ENCODE data around the gene PSMC6.
A peak's percentile ranks its signal among the peaks of the same experiment; 100 is the strongest.

The PSMC6 gene

GRCh38 chr14:52700701-52701172, 6.3 kb upstream of the PSMC6 start:
- H3K4me3 ChIP-seq (ENCODE audit: insufficient read length, low read depth), result no peak overlapping the region
- H3K27me3 ChIP-seq (ENCODE audit: insufficient read depth, insufficient read length), result no peaks in the 10 kb centered on the region
- H3K4me1 ChIP-seq (ENCODE audit: insufficient read depth, insufficient read length), result no peaks in the 10 kb centered on the region
- no peak overlapping the region for H3K9ac ChIP-seq (ENCODE audit: insufficient read length, low read depth)
- H3K36me3 ChIP-seq (ENCODE audit: insufficient read depth, insufficient read length, low read length), result no peaks in the 10 kb centered on the region
- no peak for DNase-seq (ENCODE audit: low read depth, low spot score)
- TF ChIP-seq YY1 (IDR thresholded peaks at IDR 0.05; ENCODE audit: insufficient read depth, insufficient read length), result no peak
- H3K9me3 ChIP-seq (ENCODE audit: insufficient read depth, low read length), result no peaks in the 10 kb centered on the region

GRCh38 chr14:52701223-52701622, 5.8 kb upstream of the PSMC6 start:
- DNase-seq (ENCODE audit: low read depth, low spot score), result no peak
- Histone ChIP-seq H3K9me3 (ENCODE audit: insufficient read depth, low read length) (no peaks in the 10 kb centered on the region), H3K4me3 (ENCODE audit: insufficient read length, low read depth) (no peak overlapping the region), H3K27me3 (ENCODE audit: insufficient read depth, insufficient read length) (no peaks in the 10 kb centered on the region), H3K36me3 (ENCODE audit: insufficient read depth, insufficient read length, low read length) (no peaks in the 10 kb centered on the region), H3K9ac (ENCODE audit: insufficient read length, low read depth) (no peak overlapping the region), H3K4me1 (ENCODE audit: insufficient read depth, insufficient read length) (no peaks in the 10 kb centered on the region)
- TF ChIP-seq ZNF274 (IDR thresholded peaks at IDR 0.05; ENCODE audit: low read depth, low read length) (no peak), SUZ12 (IDR thresholded peaks at IDR 0.05; ENCODE audit: extremely low read depth, insufficient read depth, insufficient read length) (no peak), YY1 (IDR thresholded peaks at IDR 0.05; ENCODE audit: insufficient read depth, insufficient read length) (no peak)

- H3K36me3 ChIP-seq (ENCODE audit: insufficient read depth, insufficient read length, low read length), result peaks cover under 1% of the 10 kb centered on the region
- H3K9me3 ChIP-seq (ENCODE audit: insufficient read depth, low read length), result no peaks in the 10 kb centered on the region
- TF ChIP-seq SUZ12 (IDR thresholded peaks at IDR 0.05; ENCODE audit: extremely low read depth, insufficient read depth, insufficient read length), result no peak
- no peak for TF ChIP-seq ZNF274 (IDR thresholded peaks at IDR 0.05; ENCODE audit: low read depth, low read length)
- TF ChIP-seq YY1 (IDR thresholded peaks at IDR 0.05; ENCODE audit: insufficient read depth, insufficient read length), result no peak
- H3K4me3 ChIP-seq (ENCODE audit: insufficient read length, low read depth), result no peak overlapping the region
- H3K4me1 ChIP-seq (ENCODE audit: insufficient read depth, insufficient read length), result no peaks in the 10 kb centered on the region
- H3K27me3 ChIP-seq (ENCODE audit: insufficient read depth, insufficient read length), result no peaks in the 10 kb centered on the region
- DNase-seq (ENCODE audit: low read depth, low spot score), result no peak
- H3K9ac ChIP-seq (ENCODE audit: insufficient read length, low read depth), result no peak overlapping the region
These were observed 3.8 kb upstream of the PSMC6 start for GRCh38 chr14:52703225-52703624.

- Histone ChIP-seq H3K36me3 (ENCODE audit: insufficient read depth, insufficient read length, low read length) (peaks cover 5% of the 10 kb centered on the region), H3K4me3 (ENCODE audit: insufficient read length, low read depth) (no peak overlapping the region), H3K9me3 (ENCODE audit: insufficient read depth, low read length) (no peaks in the 10 kb centered on the region), H3K4me1 (ENCODE audit: insufficient read depth, insufficient read length) (no peaks in the 10 kb centered on the region), H3K27me3 (ENCODE audit: insufficient read depth, insufficient read length) (no peaks in the 10 kb centered on the region), H3K9ac (ENCODE audit: insufficient read length, low read depth) (no peak overlapping the region)
- DNase-seq (ENCODE audit: low read depth, low spot score), result no peak
- TF ChIP-seq ZNF274 (IDR thresholded peaks at IDR 0.05; ENCODE audit: low read depth, low read length) (no peak), SUZ12 (IDR thresholded peaks at IDR 0.05; ENCODE audit: extremely low read depth, insufficient read depth, insufficient read length) (no peak), YY1 (IDR thresholded peaks at IDR 0.05; ENCODE audit: insufficient read depth, insufficient read length) (no peak)
These were observed 3.3 kb upstream of the PSMC6 start for GRCh38 chr14:52703664-52704063.

- TF ChIP-seq SUZ12 (IDR thresholded peaks at IDR 0.05; ENCODE audit: extremely low read depth, insufficient read depth, insufficient read length) (no peak), ZNF274 (IDR thresholded peaks at IDR 0.05; ENCODE audit: low read depth, low read length) (no peak), YY1 (IDR thresholded peaks at IDR 0.05; ENCODE audit: insufficient read depth, insufficient read length) (no peak)
- Histone ChIP-seq H3K27me3 (ENCODE audit: insufficient read depth, insufficient read length) (no peaks in the 10 kb centered on the region), H3K9ac (ENCODE audit: insufficient read length, low read depth) (no peak overlapping the region), H3K36me3 (ENCODE audit: insufficient read depth, insufficient read length, low read length) (peaks cover 30% of the 10 kb centered on the region), H3K9me3 (ENCODE audit: insufficient read depth, low read length) (no peaks in the 10 kb centered on the region), H3K4me1 (ENCODE audit: insufficient read depth, insufficient read length) (no peaks in the 10 kb centered on the region), H3K4me3 (ENCODE audit: insufficient read length, low read depth) (peak overlapping the region; percentile 96)
- DNase-seq (ENCODE audit: low read depth, low spot score), result no peak
These were observed 714 bp upstream of the PSMC6 start for GRCh38 chr14:52706286-52706685.

GRCh38 chr14:52711666-52712065, 4.7 kb downstream of the PSMC6 start:
- no peaks in the 10 kb centered on the region for H3K9me3 ChIP-seq (ENCODE audit: insufficient read depth, low read length)
- no peaks in the 10 kb centered on the region for H3K4me1 ChIP-seq (ENCODE audit: insufficient read depth, insufficient read length)
- no peak overlapping the region for H3K9ac ChIP-seq (ENCODE audit: insufficient read length, low read depth)
- no peak for TF ChIP-seq ZNF274 (IDR thresholded peaks at IDR 0.05; ENCODE audit: low read depth, low read length)
- TF ChIP-seq SUZ12 (IDR thresholded peaks at IDR 0.05; ENCODE audit: extremely low read depth, insufficient read depth, insufficient read length), result no peak
- TF ChIP-seq YY1 (IDR thresholded peaks at IDR 0.05; ENCODE audit: insufficient read depth, insufficient read length), result no peak
- DNase-seq (ENCODE audit: low read depth, low spot score), result no peak
- peaks cover 80% of the 10 kb centered on the region for H3K36me3 ChIP-seq (ENCODE audit: insufficient read depth, insufficient read length, low read length)
- H3K4me3 ChIP-seq (ENCODE audit: insufficient read length, low read depth), result no peak overlapping the region
- no peaks in the 10 kb centered on the region for H3K27me3 ChIP-seq (ENCODE audit: insufficient read depth, insufficient read length)

- Histone ChIP-seq H3K4me3 (ENCODE audit: insufficient read length, low read depth) (no peak overlapping the region), H3K9ac (ENCODE audit: insufficient read length, low read depth) (no peak overlapping the region), H3K27me3 (ENCODE audit: insufficient read depth, insufficient read length) (no peaks in the 10 kb centered on the region), H3K9me3 (ENCODE audit: insufficient read depth, low read length) (no peaks in the 10 kb centered on the region), H3K36me3 (ENCODE audit: insufficient read depth, insufficient read length, low read length) (peaks cover 82% of the 10 kb centered on the region), H3K4me1 (ENCODE audit: insufficient read depth, insufficient read length) (no peaks in the 10 kb centered on the region)
- TF ChIP-seq ZNF274 (IDR thresholded peaks at IDR 0.05; ENCODE audit: low read depth, low read length) (no peak), YY1 (IDR thresholded peaks at IDR 0.05; ENCODE audit: insufficient read depth, insufficient read length) (no peak), SUZ12 (IDR thresholded peaks at IDR 0.05; ENCODE audit: extremely low read depth, insufficient read depth, insufficient read length) (no peak)
- no peak for DNase-seq (ENCODE audit: low read depth, low spot score)
These were observed 9.2 kb downstream of the PSMC6 start for GRCh38 chr14:52716155-52716554.
